Lower lobe of right lung (tissue), 2 donors: ENCODE measurements around the gene CPSF3. TPM values are rescaled to one million over a fixed set of nuclear protein-coding genes. Genes with fewer than 3 reads are reported as not detected.

Experiments
- ATAC-seq, 2 donors: fragments of 200-7000 bp; cut with Tn5 transposase; one replicate each; pipeline ENCODE4 v1.9.1; 2020 to 2022; ENCODE audit warnings: mild to moderate bottlenecking in 2 of 2, moderate library complexity in 2 of 2
- DNase-seq: peaks from one replicate; pipeline ENCODE4 v3.0.0-alpha.2; 2020
- H3K27ac ChIP-seq: fragments of 200-600 bp; one replicate; pipeline ENCODE4 v1.8.0; 2022
- H3K27me3 ChIP-seq: fragments of 200-600 bp; one replicate; pipeline ENCODE4 v1.8.0; 2022; ENCODE audit warnings: low read depth
- H3K36me3 ChIP-seq: fragments of 200-600 bp; one replicate; pipeline ENCODE4 v1.8.0; 2022; ENCODE audit warnings: mild to moderate bottlenecking
- H3K4me1 ChIP-seq: fragments of 200-600 bp; one replicate; pipeline ENCODE4 v1.8.0; 2022
- H3K4me3 ChIP-seq: fragments of 200-600 bp; one replicate; pipeline ENCODE4 v1.8.0; 2022; ENCODE audit warnings: mild to moderate bottlenecking
- H3K9me3 ChIP-seq: fragments of 200-600 bp; one replicate; pipeline ENCODE4 v1.8.0; 2022
- CTCF ChIP-seq: fragments of 200-600 bp; IDR thresholded peaks from one replicate; pipeline ENCODE4 v1.8.0; 2022; ENCODE audit warnings: antibody characterized with exemption, mild to moderate bottlenecking
- intact Hi-C: fragments of 100-400 bp; cut with DNase I; formaldehyde crosslinking; loops from one replicate; pipeline ENCODE4 v1.11.0; 2022
- total RNA-seq: library from RNA; stranded (reverse); fragmentation: NEBNext Ultra II Directional; extraction: Animal tissue kit (Norgen Biotek cat#: 25700); gene quantifications from one replicate; pipeline ENCODE4 v1.2.1, GENCODE V29; 2021
- donor health status: DM: no; HTN: yes; CAD: no; lungs with severe emphysema.

CPSF3 gene
- total RNA-seq, 1 donor from 2014 or later = 26.2 TPM

DNA sequence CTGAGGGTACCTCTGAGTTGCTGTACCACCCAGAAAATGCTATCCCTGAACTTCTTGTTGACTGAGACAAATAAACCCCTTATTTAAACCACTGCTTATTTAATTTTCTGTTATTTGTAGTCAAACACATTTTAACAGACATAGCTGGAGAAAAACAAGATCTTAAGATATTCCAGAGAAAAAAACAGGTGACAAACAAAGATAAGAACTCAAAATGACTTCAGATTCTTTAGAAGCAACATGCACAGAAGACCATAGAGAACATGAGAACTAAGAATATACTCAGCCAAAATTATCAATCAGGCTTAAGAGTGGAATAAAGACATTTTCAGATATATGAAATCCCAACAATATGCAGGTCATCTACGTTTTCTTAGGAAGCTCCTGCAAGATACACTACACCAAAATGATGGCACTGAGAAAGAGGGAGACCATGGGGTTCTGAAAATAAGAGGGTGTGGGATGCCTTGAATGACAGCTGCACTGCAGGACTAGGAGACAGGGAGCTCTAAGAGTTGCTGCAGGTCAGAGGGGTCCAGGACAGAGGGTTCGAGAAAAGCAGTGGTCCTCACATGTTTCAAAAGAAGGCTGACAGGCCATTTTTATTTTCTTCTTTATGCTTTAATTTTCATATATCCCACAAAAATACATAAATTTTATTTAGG, 93.8 kb downstream of the CPSF3 start:
- Histone ChIP-seq H3K27me3 (no peaks in the 10 kb centered on the region), H3K4me1 (no peaks in the 10 kb centered on the region), H3K9me3 (no peaks in the 10 kb centered on the region), H3K27ac (no peak overlapping the region), H3K4me3 (no peak overlapping the region), H3K36me3 (peaks cover 88% of the 10 kb centered on the region)
- TF ChIP-seq CTCF = no peak
- DNase-seq (no peak), ATAC-seq (no peak)
- intact Hi-C loops = no loop called here

- no peaks in the 10 kb centered on the region for H3K9me3 ChIP-seq
- TF ChIP-seq CTCF = no peak
- no peak overlapping the region for H3K4me3 ChIP-seq
- no peaks in the 10 kb centered on the region for H3K27me3 ChIP-seq
- no peak for DNase-seq
- H3K4me1 ChIP-seq = no peaks in the 10 kb centered on the region
- intact Hi-C loops = no loop called here
- no peak for ATAC-seq
- no peak overlapping the region for H3K27ac ChIP-seq
- peaks cover 88% of the 10 kb centered on the region for H3K36me3 ChIP-seq
These were observed 94.7 kb downstream of the CPSF3 start for GRCh38 chr2:9518163-9518562.

GRCh38 chr2:9518780-9519179, 95.3 kb downstream of the CPSF3 start:
- no peak for DNase-seq
- TF ChIP-seq CTCF = no peak
- Histone ChIP-seq H3K4me1 (no peaks in the 10 kb centered on the region), H3K27ac (no peak overlapping the region), H3K27me3 (no peaks in the 10 kb centered on the region), H3K9me3 (no peaks in the 10 kb centered on the region), H3K4me3 (no peak overlapping the region), H3K36me3 (peaks cover 88% of the 10 kb centered on the region)
- no peak for ATAC-seq
- intact Hi-C loops = no loop called here

DNA sequence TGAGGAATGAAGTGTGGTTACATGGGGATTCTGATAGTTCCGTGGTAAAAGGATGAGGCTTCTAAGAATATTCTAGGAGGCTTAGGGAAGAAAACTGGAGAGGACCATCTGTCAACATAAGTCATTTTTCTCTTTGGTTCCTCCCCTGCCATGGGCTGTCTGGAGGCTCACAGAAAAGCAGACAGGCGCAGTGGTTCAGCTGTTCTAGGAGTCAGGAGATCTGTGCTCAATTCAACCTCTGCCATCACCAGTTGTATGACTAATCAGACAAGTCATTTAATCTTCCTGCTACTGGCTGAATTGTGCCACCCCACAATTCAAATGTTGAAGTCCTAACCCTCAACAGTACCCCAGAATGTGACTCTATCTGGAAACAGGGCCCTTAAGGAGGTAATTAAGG, 95.8 kb downstream of the CPSF3 start:
- no peak overlapping the region for H3K4me3 ChIP-seq
- no peaks in the 10 kb centered on the region for H3K4me1 ChIP-seq
- no peak overlapping the region for H3K27ac ChIP-seq
- H3K9me3 ChIP-seq = no peaks in the 10 kb centered on the region
- peaks cover 91% of the 10 kb centered on the region for H3K36me3 ChIP-seq
- no peak for ATAC-seq
- intact Hi-C loops = no loop called here
- H3K27me3 ChIP-seq = no peaks in the 10 kb centered on the region
- TF ChIP-seq CTCF = no peak
- DNase-seq = no peak

Other genes starting within 250 kb of the CPSF3 start
- 24.3 TPM for gene ASAP2, start 216.8 kb upstream of the CPSF3 start, total RNA-seq
- 61.6 TPM for gene ITGB1BP1, start 126 bp upstream of the CPSF3 start, total RNA-seq
- 42.6 TPM for gene IAH1, start 50.9 kb downstream of the CPSF3 start, total RNA-seq
- 76.9 TPM for gene ADAM17, start 132.2 kb downstream of the CPSF3 start, total RNA-seq
- 175 TPM for gene YWHAQ, start 207.3 kb downstream of the CPSF3 start, total RNA-seq